PFSK-1 (cell line): Measurements from ENCODE around the gene HMGCS2.

ENCODE experiments used
- FOXP2 ChIP-seq: optimal IDR thresholded peaks from 2 replicates; pipeline ENCODE3; 2011; ENCODE audit warnings: borderline replicate concordance, control low read depth, inconsistent platforms; ENCODE audit not compliant: insufficient read depth; ENCODE audit errors: extremely low read length, extremely low read depth
- POLR2AphosphoS5 ChIP-seq: IDR thresholded peaks from 2 replicates; pipeline ENCODE4 v1.6.1; 2012; ENCODE audit warnings: low read depth, mild to moderate bottlenecking, control low read depth, low read length, moderate library complexity
- REST ChIP-seq, 2 experiments: IDR thresholded peaks; 2 replicates each; pipeline versions ENCODE4 v1.6.1 to v1.8.0; 2011 to 2012; ENCODE audit warnings: low read depth in 2 of 2, low read length in 2 of 2, control low read depth in 1 of 2, inconsistent platforms in 1 of 2, mild to moderate bottlenecking in 1 of 2, moderate library complexity in 1 of 2; ENCODE audit not compliant: insufficient read depth in 1 of 2
- SIN3A ChIP-seq: IDR thresholded peaks from 2 replicates; pipeline ENCODE4 v1.6.1; 2012; ENCODE audit warnings: mild to moderate bottlenecking, low read length, moderate library complexity, borderline replicate concordance; ENCODE audit not compliant: insufficient read depth
- TAF1 ChIP-seq: IDR thresholded peaks from 2 replicates; pipeline ENCODE4 v1.6.1; 2012; ENCODE audit warnings: low read length, control low read depth, borderline replicate concordance; ENCODE audit not compliant: insufficient read depth

HMGCS2 gene

GRCh38 chr1:119791377-119791776 lies 22.7 kb upstream of the HMGCS2 start:
- TF ChIP-seq SIN3A (no peak), TAF1 (no peak), REST (IDR thresholded peaks at IDR 0.05; ENCODE audit: insufficient read depth in 1 of 2, low read depth in 2 of 2, low read length in 2 of 2) (no peak), FOXP2 (no peak), POLR2AphosphoS5 (no peak)

GRCh38 chr1:119790451-119791198 lies 21.9 kb upstream of the HMGCS2 start:
- TF ChIP-seq REST (IDR thresholded peaks at IDR 0.05; ENCODE audit: insufficient read depth in 1 of 2, low read depth in 2 of 2, low read length in 2 of 2): no peak
- no peak for TF ChIP-seq SIN3A
- TF ChIP-seq FOXP2: no peak
- no peak for TF ChIP-seq TAF1
- TF ChIP-seq POLR2AphosphoS5: no peak

GRCh38 chr1:119787776-119788175 lies 19.1 kb upstream of the HMGCS2 start:
- no peak for TF ChIP-seq REST (IDR thresholded peaks at IDR 0.05; ENCODE audit: insufficient read depth in 1 of 2, low read depth in 2 of 2, low read length in 2 of 2)
- TF ChIP-seq SIN3A: no peak
- no peak for TF ChIP-seq FOXP2
- no peak for TF ChIP-seq POLR2AphosphoS5
- TF ChIP-seq TAF1: no peak

- TF ChIP-seq TAF1 (no peak), FOXP2 (no peak), REST (IDR thresholded peaks at IDR 0.05; ENCODE audit: insufficient read depth in 1 of 2, low read depth in 2 of 2, low read length in 2 of 2) (no peak), POLR2AphosphoS5 (no peak), SIN3A (no peak)
Observed at GRCh38 chr1:119784191-119784781, 15.6 kb upstream of the HMGCS2 start.
